GM12874 (cell line): Measurements from ENCODE around the gene TRPV4.

Experiments
- CTCF ChIP-seq: IDR thresholded peaks from 2 replicates; pipeline ENCODE4 v1.5.1; 2011; ENCODE audit warnings: low read depth, mild to moderate bottlenecking, control low read depth, low read length, moderate library complexity; ENCODE audit not compliant: insufficient read depth

The TRPV4 gene

GRCh38 chr12:109816870-109817269 is 16.3 kb downstream of the TRPV4 start:
- no peak for TF ChIP-seq CTCF

- no peak for TF ChIP-seq CTCF
Observed at GRCh38 chr12:109815757-109816617, 17.2 kb downstream of the TRPV4 start.

GRCh38 chr12:109815225-109815624 is 18.0 kb downstream of the TRPV4 start:
- TF ChIP-seq CTCF = no peak

- TF ChIP-seq CTCF = no peak
Observed at GRCh38 chr12:109814600-109815150, 18.5 kb downstream of the TRPV4 start.

GRCh38 chr12:109813810-109814416 is 19.3 kb downstream of the TRPV4 start:
- TF ChIP-seq CTCF = no peak

- no peak for TF ChIP-seq CTCF
Observed at GRCh38 chr12:109811624-109811995, 21.6 kb downstream of the TRPV4 start.

- no peak for TF ChIP-seq CTCF
Observed at GRCh38 chr12:109810954-109811623, 22.1 kb downstream of the TRPV4 start.
